ENCODE measurements around the gene PIEZO1. TPM values are rescaled to one million over a fixed set of nuclear protein-coding genes. Genes with fewer than 3 reads are reported as not detected.
A peak's percentile ranks its signal among the peaks of the same experiment; 100 is the strongest.

The PIEZO1 gene
- total and polyA plus RNA-seq, 2 donors (not counting 1 experiment from before 2014, with no cell fraction given): 94.5 to 313 TPM

DNA sequence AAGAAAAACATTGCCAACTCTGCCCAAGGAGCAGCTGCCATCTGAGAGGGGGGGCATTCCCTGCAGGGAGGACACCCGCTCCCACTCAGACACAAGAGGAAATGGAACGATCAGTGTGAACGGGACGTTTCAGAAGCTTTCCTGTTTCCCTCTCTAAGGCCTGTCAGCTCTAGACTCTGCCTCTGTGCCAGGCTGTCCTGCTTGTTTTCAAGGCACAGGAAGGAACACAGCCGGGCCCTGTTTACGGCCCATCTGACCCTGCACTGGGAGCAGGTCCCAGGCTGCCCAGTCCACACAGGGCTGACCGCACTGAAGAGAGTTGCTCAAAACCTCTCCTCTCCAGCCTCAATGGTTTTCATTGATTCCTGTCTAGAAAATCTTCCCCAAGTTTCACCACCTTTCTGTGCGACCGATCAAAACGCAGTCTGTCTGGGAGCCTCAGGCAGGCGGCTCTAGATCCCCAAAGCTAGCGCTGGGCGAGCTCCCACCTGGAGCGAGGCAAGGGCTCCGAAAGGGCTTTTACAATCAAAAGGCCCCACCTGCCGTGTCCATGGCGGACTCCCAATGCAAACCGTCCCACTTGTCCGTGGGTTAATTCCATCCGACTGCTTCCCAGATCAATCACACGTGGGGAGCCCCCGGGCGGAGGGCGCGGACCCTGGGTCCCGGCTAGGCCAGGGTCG lies 1.5 kb downstream of the PIEZO1 start:
- Histone ChIP-seq H3K9me3 (ENCODE audit: control insufficient read depth, insufficient read depth, low read depth, low read length) (no peaks in the 10 kb centered on the region), H3K36me3 (ENCODE audit: control insufficient read depth, insufficient read depth, low read length) (peaks cover 1% of the 10 kb centered on the region), H3K27me3 (ENCODE audit: control insufficient read depth, insufficient read depth, low read length) (no peaks in the 10 kb centered on the region), H3K4me1 (ENCODE audit: control insufficient read depth, extremely low read depth, insufficient read depth, low read length) (peaks cover 36% of the 10 kb centered on the region), H3K9ac (ENCODE audit: insufficient read depth, low read length) (peak overlapping the region; percentile 86), H2AFZ (ENCODE audit: low read length) (no peak overlapping the region), H3K4me3 (replicated peaks in 1 of 4; ENCODE audit: control extremely low read depth in 1 of 4, insufficient read depth in 1 of 4, low read depth in 3 of 4, low read length in 4 of 4) (peak overlapping the region; percentile 65 to 97 (median 80)), H4K20me1 (ENCODE audit: control insufficient read depth, extremely low read depth, insufficient read depth, low read length) (peaks cover 1% of the 10 kb centered on the region), H3K79me2 (ENCODE audit: control insufficient read depth, insufficient read depth, low read length) (peaks cover 56% of the 10 kb centered on the region), H3K27ac (ENCODE audit: insufficient read depth, low read length) (peak overlapping the region; percentile 83), H3K4me2 (ENCODE audit: extremely low read depth, insufficient read depth, low read length) (peak overlapping the region; percentile 79)
- peak; percentile 37 to 47 for DNase-seq (ENCODE audit: low read depth in 2 of 2)
- TF ChIP-seq, protein P1, sequence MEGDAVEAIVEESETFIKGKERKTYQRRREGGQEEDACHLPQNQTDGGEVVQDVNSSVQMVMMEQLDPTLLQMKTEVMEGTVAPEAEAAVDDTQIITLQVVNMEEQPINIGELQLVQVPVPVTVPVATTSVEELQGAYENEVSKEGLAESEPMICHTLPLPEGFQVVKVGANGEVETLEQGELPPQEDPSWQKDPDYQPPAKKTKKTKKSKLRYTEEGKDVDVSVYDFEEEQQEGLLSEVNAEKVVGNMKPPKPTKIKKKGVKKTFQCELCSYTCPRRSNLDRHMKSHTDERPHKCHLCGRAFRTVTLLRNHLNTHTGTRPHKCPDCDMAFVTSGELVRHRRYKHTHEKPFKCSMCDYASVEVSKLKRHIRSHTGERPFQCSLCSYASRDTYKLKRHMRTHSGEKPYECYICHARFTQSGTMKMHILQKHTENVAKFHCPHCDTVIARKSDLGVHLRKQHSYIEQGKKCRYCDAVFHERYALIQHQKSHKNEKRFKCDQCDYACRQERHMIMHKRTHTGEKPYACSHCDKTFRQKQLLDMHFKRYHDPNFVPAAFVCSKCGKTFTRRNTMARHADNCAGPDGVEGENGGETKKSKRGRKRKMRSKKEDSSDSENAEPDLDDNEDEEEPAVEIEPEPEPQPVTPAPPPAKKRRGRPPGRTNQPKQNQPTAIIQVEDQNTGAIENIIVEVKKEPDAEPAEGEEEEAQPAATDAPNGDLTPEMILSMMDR (conservative IDR thresholded peaks at IDR 0.05 in 1 of 2, IDR thresholded peaks at IDR 0.05 in 1 of 2; ENCODE audit: low read depth in 1 of 2, low read length in 2 of 2): no peak
- no peak for TF ChIP-seq EZH2 (IDR thresholded peaks at IDR 0.05; ENCODE audit: low read length, missing control alignments)

DNA sequence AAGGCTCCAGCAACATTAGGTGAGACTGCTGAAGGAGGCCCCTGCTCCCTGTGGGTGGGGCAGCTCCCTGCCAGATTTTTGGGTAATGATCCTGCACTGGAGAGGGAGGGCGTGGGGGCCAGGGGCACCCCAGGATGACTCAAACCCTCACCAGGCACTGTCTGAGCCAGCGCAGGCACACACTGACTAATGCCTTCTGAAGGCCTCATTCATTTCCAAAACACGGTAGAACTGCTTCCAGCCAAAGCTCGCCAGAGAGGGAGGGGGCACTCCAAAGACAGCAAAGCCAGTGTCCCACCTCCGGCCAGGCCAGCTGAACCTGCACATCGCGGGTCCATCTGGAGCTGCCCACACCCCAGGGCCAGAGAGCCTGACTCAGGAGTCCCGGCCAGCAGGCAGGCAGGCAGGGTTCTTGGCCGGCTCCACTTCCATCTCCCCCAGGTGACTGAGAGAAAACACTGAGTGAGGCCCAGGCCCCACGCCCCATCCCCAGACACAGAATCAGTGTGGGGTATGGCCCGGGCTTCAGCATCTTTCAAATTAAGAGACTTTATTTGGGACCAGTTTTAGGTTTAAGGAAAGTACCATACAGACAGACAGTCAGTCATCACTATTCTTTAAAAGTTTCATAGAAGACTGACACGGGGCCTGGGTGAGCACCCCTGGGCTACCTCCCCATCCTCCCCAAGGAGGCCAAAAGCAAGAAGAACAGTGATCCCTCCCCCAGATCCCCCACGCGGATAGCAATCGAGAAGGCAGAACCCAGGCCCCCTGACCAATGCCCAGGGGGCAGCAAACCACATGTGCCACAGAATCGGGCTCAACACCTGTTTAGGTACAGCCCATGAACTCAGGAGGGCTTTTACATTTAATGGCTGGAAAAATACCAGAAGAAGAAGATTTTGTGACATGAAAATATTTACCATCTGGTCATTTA lies 2.3 kb downstream of the PIEZO1 start:
- no peaks in the 10 kb centered on the region for H3K9me3 ChIP-seq (ENCODE audit: control insufficient read depth, insufficient read depth, low read depth, low read length)
- no peaks in the 10 kb centered on the region for H3K27me3 ChIP-seq (ENCODE audit: control insufficient read depth, insufficient read depth, low read length)
- peaks cover 1% of the 10 kb centered on the region for H4K20me1 ChIP-seq (ENCODE audit: control insufficient read depth, extremely low read depth, insufficient read depth, low read length)
- H3K4me3 ChIP-seq (replicated peaks in 1 of 4; ENCODE audit: control extremely low read depth in 1 of 4, insufficient read depth in 1 of 4, low read depth in 3 of 4, low read length in 4 of 4): peak overlapping the region; percentile 65 to 97 (median 80)
- no peak overlapping the region for H2AFZ ChIP-seq (ENCODE audit: low read length)
- TF ChIP-seq, protein P1 (conservative IDR thresholded peaks at IDR 0.05 in 1 of 2, IDR thresholded peaks at IDR 0.05 in 1 of 2; ENCODE audit: low read depth in 1 of 2, low read length in 2 of 2): no peak
- TF ChIP-seq EZH2 (IDR thresholded peaks at IDR 0.05; ENCODE audit: low read length, missing control alignments): no peak
- peak overlapping the region; percentile 5 for H3K9ac ChIP-seq (ENCODE audit: insufficient read depth, low read length)
- peaks cover 1% of the 10 kb centered on the region for H3K36me3 ChIP-seq (ENCODE audit: control insufficient read depth, insufficient read depth, low read length)
- H3K79me2 ChIP-seq (ENCODE audit: control insufficient read depth, insufficient read depth, low read length): peaks cover 64% of the 10 kb centered on the region
- peaks cover 36% of the 10 kb centered on the region for H3K4me1 ChIP-seq (ENCODE audit: control insufficient read depth, extremely low read depth, insufficient read depth, low read length)
- peak; percentile 75 to 85 for DNase-seq (ENCODE audit: low read depth in 2 of 2)
- H3K27ac ChIP-seq (ENCODE audit: insufficient read depth, low read length): peak overlapping the region; percentile 83
- peak overlapping the region; percentile 79 for H3K4me2 ChIP-seq (ENCODE audit: extremely low read depth, insufficient read depth, low read length)

Data from fibroblast of lung (primary cell).